ENCODE data around the gene SMIM20.

Gene SMIM20

DNA sequence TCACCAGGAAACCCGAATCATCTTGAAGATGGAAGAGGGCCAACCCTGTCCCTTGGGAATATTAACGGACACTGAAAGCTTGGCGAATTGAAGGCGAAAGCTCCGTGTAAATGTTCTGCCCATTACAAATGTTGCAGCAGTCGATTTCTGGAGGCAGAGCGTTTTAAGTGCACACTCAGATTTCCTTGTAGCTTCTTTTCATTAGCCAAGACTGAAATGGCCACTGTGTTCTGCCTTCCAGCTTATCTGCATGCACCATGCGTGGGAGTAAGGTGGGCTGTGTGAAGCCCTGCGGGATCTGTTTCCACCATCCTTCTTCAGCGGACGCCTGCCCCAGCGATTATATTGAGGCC lies 1.3 kb downstream of the SMIM20 start:
- FAIRE-seq: no peak
- DNase-seq (ENCODE audit: insufficient read length): no peak
- no peak for TF ChIP-seq POLR2A (IDR thresholded peaks at IDR 0.05; ENCODE audit: low read depth, low read length)
- no peak for TF ChIP-seq TAF1 (IDR thresholded peaks at IDR 0.05; ENCODE audit: borderline replicate concordance, low read depth, low read length)
- no peak for TF ChIP-seq POLR2AphosphoS5 (IDR thresholded peaks at IDR 0.05; ENCODE audit: low read depth, low read length)

DNA sequence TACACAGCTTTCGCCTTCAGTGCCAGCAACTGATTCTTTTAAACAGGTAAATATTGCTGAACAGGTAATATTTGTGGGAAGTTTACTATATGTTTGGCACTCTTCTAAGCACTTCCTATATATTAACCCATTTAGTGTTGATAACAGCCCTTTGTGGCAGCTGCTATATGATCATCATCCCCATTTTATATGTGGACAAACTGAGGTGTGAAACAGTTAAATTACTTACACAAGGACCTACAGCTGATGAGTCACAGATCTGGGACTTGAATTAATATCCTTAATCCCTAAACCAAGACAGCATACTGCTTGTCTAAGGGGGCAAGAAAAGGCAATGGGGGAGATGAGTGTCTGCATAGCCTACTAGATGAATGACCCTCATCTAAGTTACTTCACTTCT lies 2.9 kb downstream of the SMIM20 start:
- DNase-seq (ENCODE audit: insufficient read length) (no peak), FAIRE-seq (no peak)
- no peak for TF ChIP-seq POLR2AphosphoS5 (IDR thresholded peaks at IDR 0.05; ENCODE audit: low read depth, low read length)
- TF ChIP-seq TAF1 (IDR thresholded peaks at IDR 0.05; ENCODE audit: borderline replicate concordance, low read depth, low read length): no peak

DNA sequence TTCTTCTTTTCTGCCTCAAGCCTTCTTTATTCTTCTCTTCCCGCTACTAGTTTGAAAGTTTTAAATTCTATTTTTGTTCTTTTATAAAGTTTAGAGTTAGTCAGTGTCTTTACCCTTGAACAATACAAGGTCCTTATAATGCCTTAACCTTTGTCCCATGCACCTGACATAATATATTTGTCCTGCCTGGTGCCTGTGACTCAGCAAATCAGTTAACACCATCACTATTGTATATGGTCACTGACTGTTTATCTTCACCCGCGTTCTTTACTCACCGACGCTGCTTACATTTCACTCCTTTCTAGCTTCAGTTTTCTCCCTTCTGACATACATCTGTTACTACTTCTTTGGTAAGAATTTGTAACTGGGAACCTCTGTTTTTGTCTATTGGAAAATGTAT lies 5.7 kb downstream of the SMIM20 start:
- DNase-seq (ENCODE audit: insufficient read length) (no peak), FAIRE-seq (no peak)
- TF ChIP-seq POLR2AphosphoS5 (IDR thresholded peaks at IDR 0.05; ENCODE audit: low read depth, low read length): no peak

DNA sequence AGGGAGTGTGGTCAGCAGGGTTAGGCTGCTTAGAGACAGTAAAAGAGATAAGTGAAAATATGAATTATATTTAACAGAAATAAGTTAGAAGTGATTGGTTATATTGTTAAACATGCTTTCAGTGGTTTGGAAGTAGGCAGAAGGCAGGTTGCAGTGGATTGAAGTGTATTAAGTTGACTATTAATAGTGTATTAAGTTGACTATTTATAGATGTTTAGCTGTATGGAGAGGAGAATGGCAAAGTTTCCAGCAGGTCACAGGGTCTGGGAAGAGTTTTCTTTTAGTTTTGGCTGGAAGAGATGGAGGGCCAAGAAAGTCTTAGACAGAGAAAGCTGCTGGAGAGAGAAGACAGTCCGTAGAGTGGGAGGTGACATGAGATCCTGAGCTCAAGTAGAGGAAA lies 7.9 kb downstream of the SMIM20 start:
- DNase-seq (ENCODE audit: insufficient read length): no peak
- no peak for FAIRE-seq
- TF ChIP-seq POLR2AphosphoS5 (IDR thresholded peaks at IDR 0.05; ENCODE audit: low read depth, low read length) (no peak), POLR2A (IDR thresholded peaks at IDR 0.05; ENCODE audit: low read depth, low read length) (no peak), TAF1 (IDR thresholded peaks at IDR 0.05; ENCODE audit: borderline replicate concordance, low read depth, low read length) (no peak)

DNA sequence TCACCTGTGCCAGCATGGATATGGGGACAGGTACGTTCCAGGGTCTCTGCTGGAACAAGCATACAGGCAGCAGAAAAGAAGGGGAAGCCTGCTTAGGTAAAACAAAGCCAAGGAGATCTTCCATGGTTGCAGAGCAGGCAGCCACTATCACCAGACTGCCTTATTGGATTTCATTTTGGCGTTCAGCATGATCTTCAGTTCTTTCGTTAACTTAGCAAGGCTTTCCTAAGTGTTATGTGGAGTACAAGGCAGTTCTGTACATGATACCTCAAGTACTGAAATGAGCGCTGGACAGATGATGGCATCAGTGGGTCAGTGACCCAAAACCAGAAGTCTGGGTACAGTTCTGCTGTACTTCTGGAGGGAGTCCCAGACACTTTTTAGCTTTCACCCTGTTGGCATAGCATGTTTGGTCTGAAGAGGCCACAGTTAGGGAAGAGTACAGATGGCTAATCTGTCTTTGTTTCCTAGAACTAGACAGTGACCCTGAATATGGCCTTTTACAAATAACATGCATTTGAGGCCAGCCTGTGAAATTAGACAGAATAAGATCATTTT lies 8.9 kb downstream of the SMIM20 start:
- FAIRE-seq (no peak), DNase-seq (ENCODE audit: insufficient read length) (no peak)
- TF ChIP-seq POLR2A (IDR thresholded peaks at IDR 0.05; ENCODE audit: low read depth, low read length) (no peak), TAF1 (IDR thresholded peaks at IDR 0.05; ENCODE audit: borderline replicate concordance, low read depth, low read length) (no peak), POLR2AphosphoS5 (IDR thresholded peaks at IDR 0.05; ENCODE audit: low read depth, low read length) (no peak)

DNA sequence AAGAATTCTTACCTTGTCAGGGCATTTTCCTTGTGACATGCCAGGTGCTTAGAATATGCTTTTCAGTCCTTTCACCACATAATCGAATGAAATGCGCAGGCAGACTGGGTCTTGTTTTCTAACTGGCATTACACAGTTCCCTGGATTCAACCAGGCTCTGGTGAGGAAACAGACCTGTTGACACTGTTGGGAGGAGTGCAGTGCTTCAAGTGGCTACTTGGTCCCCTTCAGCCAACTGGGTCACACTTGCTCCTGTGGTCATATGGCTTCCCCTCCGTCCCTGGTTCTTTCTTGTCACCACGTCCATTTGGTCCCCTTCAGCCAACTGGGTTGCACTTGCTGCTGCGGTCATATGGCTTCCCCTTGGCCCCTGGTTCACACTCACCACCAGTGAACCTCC lies 9.7 kb downstream of the SMIM20 start:
- FAIRE-seq (no peak), DNase-seq (ENCODE audit: insufficient read length) (no peak)
- TF ChIP-seq TAF1 (IDR thresholded peaks at IDR 0.05; ENCODE audit: borderline replicate concordance, low read depth, low read length) (no peak), POLR2AphosphoS5 (IDR thresholded peaks at IDR 0.05; ENCODE audit: low read depth, low read length) (no peak), POLR2A (IDR thresholded peaks at IDR 0.05; ENCODE audit: low read depth, low read length) (no peak)

- no peak for TF ChIP-seq TAF1 (IDR thresholded peaks at IDR 0.05; ENCODE audit: borderline replicate concordance, low read depth, low read length)
- no peak for TF ChIP-seq POLR2AphosphoS5 (IDR thresholded peaks at IDR 0.05; ENCODE audit: low read depth, low read length)
- no peak for TF ChIP-seq POLR2A (IDR thresholded peaks at IDR 0.05; ENCODE audit: low read depth, low read length)
- FAIRE-seq (peak; percentile 50), DNase-seq (ENCODE audit: insufficient read length) (peak; percentile 35)
Measured at GRCh38 chr4:25925486-25926201, 11.6 kb downstream of the SMIM20 start.

DNA sequence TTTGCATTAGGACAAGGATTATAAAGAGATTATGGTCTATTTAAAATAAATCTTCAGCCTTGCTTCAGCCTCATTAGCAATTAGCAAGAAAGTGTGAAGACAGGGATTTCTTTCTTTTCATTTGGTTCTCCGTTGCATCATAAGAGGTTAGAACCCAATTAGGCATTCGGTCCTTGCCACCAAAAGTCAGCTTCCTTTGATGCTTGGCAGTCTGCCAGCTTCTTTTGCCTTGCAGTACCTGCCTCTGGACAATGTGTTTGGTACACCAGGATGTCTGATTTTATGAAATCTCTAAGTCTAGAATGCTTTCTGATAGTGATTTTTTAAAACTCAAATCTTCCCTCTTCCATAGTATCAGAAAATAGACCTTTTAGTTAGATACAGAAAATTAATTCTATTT lies 12.4 kb downstream of the SMIM20 start:
- FAIRE-seq (no peak), DNase-seq (ENCODE audit: insufficient read length) (no peak)
- no peak for TF ChIP-seq TAF1 (IDR thresholded peaks at IDR 0.05; ENCODE audit: borderline replicate concordance, low read depth, low read length)
- no peak for TF ChIP-seq POLR2A (IDR thresholded peaks at IDR 0.05; ENCODE audit: low read depth, low read length)
- TF ChIP-seq POLR2AphosphoS5 (IDR thresholded peaks at IDR 0.05; ENCODE audit: low read depth, low read length): no peak

- no peak for DNase-seq (ENCODE audit: insufficient read length)
- TF ChIP-seq TAF1 (IDR thresholded peaks at IDR 0.05; ENCODE audit: borderline replicate concordance, low read depth, low read length): no peak
- TF ChIP-seq POLR2A (IDR thresholded peaks at IDR 0.05; ENCODE audit: low read depth, low read length): no peak
- TF ChIP-seq POLR2AphosphoS5 (IDR thresholded peaks at IDR 0.05; ENCODE audit: low read depth, low read length): no peak
- no peak for FAIRE-seq
Measured at GRCh38 chr4:25927361-25928195, 13.6 kb downstream of the SMIM20 start.

GRCh38 chr4:25928379-25929297 lies 14.6 kb downstream of the SMIM20 start:
- no peak for DNase-seq (ENCODE audit: insufficient read length)

GRCh38 chr4:25929298-25929686 lies 15.3 kb downstream of the SMIM20 start:
- FAIRE-seq (no peak), DNase-seq (ENCODE audit: insufficient read length) (no peak)
- TF ChIP-seq TAF1 (IDR thresholded peaks at IDR 0.05; ENCODE audit: borderline replicate concordance, low read depth, low read length) (no peak), POLR2AphosphoS5 (IDR thresholded peaks at IDR 0.05; ENCODE audit: low read depth, low read length) (no peak), POLR2A (IDR thresholded peaks at IDR 0.05; ENCODE audit: low read depth, low read length) (no peak)

More at GRCh38 chr4:25928379-25929297, 14.6 kb downstream of the SMIM20 start:
- FAIRE-seq: no peak
- no peak for TF ChIP-seq POLR2AphosphoS5 (IDR thresholded peaks at IDR 0.05; ENCODE audit: low read depth, low read length)

All from GM12892 (cell line).